Measurements from ENCODE around the gene OR51S1.
"Not testable (repeated sequence)": the region's sequence is repeated elsewhere in the genome, so short reads cannot be mapped to it uniquely, and the experiment has no call there.

The OR51S1 gene

GRCh38 chr11:4826425-4826824 is 22.6 kb downstream of the OR51S1 start:
- H3K9me3 ChIP-seq = no peaks in the 10 kb centered on the region
- TF ChIP-seq CTCF (IDR thresholded peaks at IDR 0.05) = peak; percentile 55 to 60
- H3K4me1 ChIP-seq = no peaks in the 10 kb centered on the region
- DNase-seq = no peak
- H3K4me3 ChIP-seq = no peak overlapping the region
- H3K27ac ChIP-seq = no peak overlapping the region
- intact Hi-C loops (cut with DNase I; ENCODE audit: low total_unique reads) = loop anchor here (5.0 kb wide), 1 partner anchor 189 kb away; the partner anchor contains the start of gene OR51D1
- no peaks in the 10 kb centered on the region for H3K27me3 ChIP-seq
- no peaks in the 10 kb centered on the region for H3K36me3 ChIP-seq

- no peak for TF ChIP-seq CTCF (IDR thresholded peaks at IDR 0.05)
Measured at GRCh38 chr11:4825132-4825531, 23.9 kb downstream of the OR51S1 start.

GRCh38 chr11:4821021-4821420 is 28.0 kb downstream of the OR51S1 start, which contains the start of gene OR51F2:
TSS of gene OR51F2 (plus strand) at chr11:4821321. CDS start at chr11:4821422, 101 bp downstream.
- no peak for TF ChIP-seq CTCF (IDR thresholded peaks at IDR 0.05)
- H3K36me3 ChIP-seq = no peaks in the 10 kb centered on the region
- intact Hi-C loops (cut with DNase I; ENCODE audit: low total_unique reads) = no loop called here
- H3K27me3 ChIP-seq = no peaks in the 10 kb centered on the region
- no peak within 1 kb of the TSS for H3K4me3 ChIP-seq
- H3K9me3 ChIP-seq = no peaks in the 10 kb centered on the region
- H3K4me1 ChIP-seq = no peaks in the 10 kb centered on the region
- H3K27ac ChIP-seq = no peak within 1 kb of the TSS
- no peak for DNase-seq

More at GRCh38 chr11:4825132-4825531, 23.9 kb downstream of the OR51S1 start:
- DNase-seq = no peak
- H3K27me3 ChIP-seq = no peaks in the 10 kb centered on the region
- intact Hi-C loops (cut with DNase I; ENCODE audit: low total_unique reads) = loop anchor here (5.0 kb wide), 1 partner anchor 188 kb away; the partner anchor contains the start of gene OR51D1
- H3K4me1 ChIP-seq = no peaks in the 10 kb centered on the region
- H3K27ac ChIP-seq = no peak overlapping the region
- no peaks in the 10 kb centered on the region for H3K36me3 ChIP-seq
- H3K9me3 ChIP-seq = no peaks in the 10 kb centered on the region
- no peak overlapping the region for H3K4me3 ChIP-seq

- Histone ChIP-seq H3K36me3 (no peaks in the 10 kb centered on the region), H3K4me1 (no peaks in the 10 kb centered on the region), H3K27me3 (no peaks in the 10 kb centered on the region), H3K27ac (no peak overlapping the region), H3K9me3 (no peaks in the 10 kb centered on the region), H3K4me3 (no peak overlapping the region)
- no peak for DNase-seq
- intact Hi-C loops (cut with DNase I; ENCODE audit: low total_unique reads) = no loop called here
- TF ChIP-seq CTCF (IDR thresholded peaks at IDR 0.05) = no peak
Measured at GRCh38 chr11:4809246-4809645, 39.8 kb downstream of the OR51S1 start.

- no peak for TF ChIP-seq CTCF (IDR thresholded peaks at IDR 0.05)
- no peaks in the 10 kb centered on the region for H3K36me3 ChIP-seq
- no peaks in the 10 kb centered on the region for H3K9me3 ChIP-seq
- no peaks in the 10 kb centered on the region for H3K27me3 ChIP-seq
- H3K27ac ChIP-seq = no peak overlapping the region
- H3K4me3 ChIP-seq = no peak overlapping the region
- intact Hi-C loops (cut with DNase I; ENCODE audit: low total_unique reads) = no loop called here
- H3K4me1 ChIP-seq = no peaks in the 10 kb centered on the region
- DNase-seq = no peak
Measured at GRCh38 chr11:4808476-4808875, 40.5 kb downstream of the OR51S1 start.

- Histone ChIP-seq H3K9me3 (no peaks in the 10 kb centered on the region), H3K4me1 (no peaks in the 10 kb centered on the region), H3K36me3 (no peaks in the 10 kb centered on the region), H3K27me3 (no peaks in the 10 kb centered on the region), H3K27ac (no peak within 1 kb of the TSS), H3K4me3 (no peak within 1 kb of the TSS)
- intact Hi-C loops (cut with DNase I; ENCODE audit: low total_unique reads) = no loop called here
- TF ChIP-seq CTCF (IDR thresholded peaks at IDR 0.05) = no peak
- DNase-seq = no peak
Measured at GRCh38 chr11:4804280-4804679, 44.7 kb downstream of the OR51S1 start, which contains the start of gene OR52R1. TSS of gene OR52R1 (minus strand) at chr11:4804380. CDS start at chr11:4804380, 0 bp downstream.

GRCh38 chr11:4801316-4801715 is 47.7 kb downstream of the OR51S1 start:
- H3K4me3 ChIP-seq; H3K27me3 ChIP-seq; H3K4me1 ChIP-seq; H3K9me3 ChIP-seq; intact Hi-C loops (cut with DNase I; ENCODE audit: low total_unique reads); DNase-seq; H3K27ac ChIP-seq; H3K36me3 ChIP-seq: not testable (repeated sequence)

Data from tibial artery (tissue), 4 donors.